CD4-positive, alpha-beta memory T cell (primary cell): ENCODE data around the gene DPPA4. TPM values are rescaled to one million over a fixed set of nuclear protein-coding genes. Genes with fewer than 3 reads are reported as not detected.

Source experiments
- CTCF ChIA-PET: fragments of 350-600 bp; sonication (Branson Sonifier 250); formaldehyde crosslinking; loops from one replicate; lab custom pipeline; 2021; ENCODE audit warnings: inconsistent platforms; ENCODE audit not compliant: partially characterized antibody; lab: Charles Lee
- POLR2A ChIA-PET: fragments of 350-600 bp; sonication (Branson Sonifier 250); formaldehyde crosslinking; loops from one replicate; lab custom pipeline; 2021; ENCODE audit not compliant: partially characterized antibody; lab: Charles Lee
- DNase-seq, 5 donors: peaks; one replicate each; pipeline versions ENCODE4 v3.0.0 to v3.0.0-alpha.2; 2020 to 2022; ENCODE audit warnings: mixed read lengths in 1 of 5
- H3K27ac ChIP-seq: one replicate; pipeline ENCODE4 v1.7.0; 2013; ENCODE audit warnings: low read depth, low read length
- H3K27me3 ChIP-seq: 2 replicates; pipeline ENCODE4 v1.7.0; 2013; ENCODE audit warnings: mild to moderate bottlenecking, low read length, moderate library complexity; ENCODE audit not compliant: insufficient read depth
- H3K36me3 ChIP-seq: 2 replicates; pipeline ENCODE4 v1.7.0; 2013; ENCODE audit warnings: mild to moderate bottlenecking, low read length, moderate library complexity; ENCODE audit not compliant: insufficient read depth
- H3K4me1 ChIP-seq: 2 replicates; pipeline ENCODE4 v1.7.0; 2013; ENCODE audit warnings: mild to moderate bottlenecking, low read length, moderate library complexity; ENCODE audit not compliant: insufficient read depth
- H3K4me3 ChIP-seq, 2 donors: one replicate each; pipeline ENCODE4 v1.7.0; 2013; ENCODE audit warnings: low read length in 2 of 2, mild to moderate bottlenecking in 1 of 2
- H3K9me3 ChIP-seq, 2 donors: one replicate each; pipeline ENCODE4 v1.7.0; 2013; ENCODE audit warnings: low read length in 2 of 2, control low read depth in 1 of 2; ENCODE audit not compliant: control insufficient read depth in 1 of 2
- H3K27ac Mint-ChIP-seq, 7 donors: one replicate each; pipeline ENCODE4 v1.8.0; 2020 to 2021; ENCODE audit warnings: mixed read lengths in 7 of 7, mild to moderate bottlenecking in 6 of 7, inconsistent platforms in 3 of 7, moderate library complexity in 3 of 7
- H3K27me3 Mint-ChIP-seq, 2 donors: one replicate each; pipeline ENCODE4 v1.8.0; 2020 to 2021; ENCODE audit warnings: mixed read lengths in 2 of 2
- H3K36me3 Mint-ChIP-seq, 2 donors: one replicate each; pipeline ENCODE4 v1.8.0; 2020 to 2021; ENCODE audit warnings: mixed read lengths in 2 of 2, inconsistent platforms in 1 of 2, mild to moderate bottlenecking in 1 of 2
- H3K4me1 Mint-ChIP-seq, 4 donors: one replicate each; pipeline ENCODE4 v1.8.0; 2020 to 2021; ENCODE audit warnings: mixed read lengths in 4 of 4, mild to moderate bottlenecking in 1 of 4
- H3K4me3 Mint-ChIP-seq, 8 donors: one replicate each; pipeline ENCODE4 v1.8.0; 2020 to 2021; ENCODE audit warnings: mixed read lengths in 8 of 8, mild to moderate bottlenecking in 7 of 8, moderate library complexity in 6 of 8, inconsistent platforms in 3 of 8
- H3K9me3 Mint-ChIP-seq, 8 donors: one replicate each; pipeline ENCODE4 v1.8.0; 2020 to 2021; ENCODE audit warnings: mixed read lengths in 8 of 8, mild to moderate bottlenecking in 5 of 8, inconsistent platforms in 3 of 8, moderate library complexity in 1 of 8
- intact Hi-C: fragments of 100-400 bp; cut with micrococcal nuclease; formaldehyde crosslinking; loops from one replicate; pipeline ENCODE4 v1.15.1; 2023
- polyA plus RNA-seq, 2 donors: library from polyadenylated mRNA; unstranded; fragments of 300-500 nt; fragmentation: Illumina TruSeq; gene quantifications; one replicate each; pipeline ENCODE4 v1.2.3, GENCODE V29; 2021
- total RNA-seq, 2 experiments: library from RNA; stranded (reverse); gene quantifications; one replicate each; pipeline ENCODE4 v1.2.3, GENCODE V29; 2021

The DPPA4 gene
- total and polyA plus RNA-seq, 4 experiments from 2014 or later: not detected

GRCh38 chr3:109338322-109338721, 976 bp upstream of the DPPA4 start:
- no peaks in the 10 kb centered on the region for H3K36me3 Mint-ChIP-seq
- Histone ChIP-seq H3K27ac (no peak overlapping the region), H3K36me3 (no peaks in the 10 kb centered on the region), H3K27me3 (no peaks in the 10 kb centered on the region), H3K9me3 (no peaks in the 10 kb centered on the region), H3K4me1 (peaks cover 3% of the 10 kb centered on the region), H3K4me3 (no peak overlapping the region)
- peaks cover 0 to 1% (median 0%) of the 10 kb centered on the region in 8 donors for H3K9me3 Mint-ChIP-seq
- no peak overlapping the region for H3K27ac Mint-ChIP-seq
- DNase-seq: no peak
- peaks cover 11 to 21% of the 10 kb centered on the region in 2 donors for H3K27me3 Mint-ChIP-seq
- CTCF ChIA-PET: no interaction called here
- H3K4me1 Mint-ChIP-seq: peaks cover 4 to 16% (median 11%) of the 10 kb centered on the region in 4 donors
- no peak overlapping the region for H3K4me3 Mint-ChIP-seq
- POLR2A ChIA-PET: no interaction called here
- intact Hi-C loops: no loop called here

- peaks cover 3% of the 10 kb centered on the region for H3K4me1 ChIP-seq
- ChIA-PET CTCF (no interaction called here), POLR2A (no interaction called here)
- no peaks in the 10 kb centered on the region for H3K9me3 Mint-ChIP-seq
- no peaks in the 10 kb centered on the region for H3K36me3 ChIP-seq
- peak overlapping the region in 1 of 7 donors; percentile 28 for H3K27ac Mint-ChIP-seq
- no peak overlapping the region for H3K27ac ChIP-seq
- H3K27me3 Mint-ChIP-seq: peaks cover 11 to 25% of the 10 kb centered on the region in 2 donors
- peaks cover 4 to 16% (median 11%) of the 10 kb centered on the region in 4 donors for H3K4me1 Mint-ChIP-seq
- H3K4me3 Mint-ChIP-seq: peak overlapping the region; percentile 0 to 80 (median 72)
- no peak for DNase-seq
- H3K4me3 ChIP-seq: no peak overlapping the region
- no peaks in the 10 kb centered on the region for H3K36me3 Mint-ChIP-seq
- no peaks in the 10 kb centered on the region for H3K27me3 ChIP-seq
- no peaks in the 10 kb centered on the region for H3K9me3 ChIP-seq
- intact Hi-C loops: no loop called here
Observed at GRCh38 chr3:109336291-109336861, 970 bp downstream of the DPPA4 start.

- Histone ChIP-seq H3K4me1 (peaks cover 3% of the 10 kb centered on the region), H3K27ac (no peak overlapping the region), H3K9me3 (no peaks in the 10 kb centered on the region), H3K36me3 (no peaks in the 10 kb centered on the region), H3K4me3 (no peak overlapping the region), H3K27me3 (no peaks in the 10 kb centered on the region)
- peaks cover 11 to 25% of the 10 kb centered on the region in 2 donors for H3K27me3 Mint-ChIP-seq
- peaks cover 4 to 16% (median 11%) of the 10 kb centered on the region in 4 donors for H3K4me1 Mint-ChIP-seq
- ChIA-PET CTCF (no interaction called here), POLR2A (no interaction called here)
- H3K9me3 Mint-ChIP-seq: no peaks in the 10 kb centered on the region
- no peak overlapping the region for H3K4me3 Mint-ChIP-seq
- H3K27ac Mint-ChIP-seq: peak overlapping the region in 1 of 7 donors; percentile 17
- no peak for DNase-seq
- intact Hi-C loops: no loop called here
- H3K36me3 Mint-ChIP-seq: no peaks in the 10 kb centered on the region
Observed at GRCh38 chr3:109334572-109334971, 2.8 kb downstream of the DPPA4 start.

- Histone ChIP-seq H3K27me3 (no peaks in the 10 kb centered on the region), H3K4me1 (peaks cover 3% of the 10 kb centered on the region), H3K4me3 (no peak overlapping the region), H3K27ac (no peak overlapping the region), H3K9me3 (no peaks in the 10 kb centered on the region), H3K36me3 (no peaks in the 10 kb centered on the region)
- H3K4me1 Mint-ChIP-seq: peaks cover 3 to 5% (median 5%) of the 10 kb centered on the region in 4 donors
- intact Hi-C loops: no loop called here
- peaks cover 5 to 16% of the 10 kb centered on the region in 2 donors for H3K27me3 Mint-ChIP-seq
- no peak overlapping the region for H3K4me3 Mint-ChIP-seq
- no peak overlapping the region for H3K27ac Mint-ChIP-seq
- no peaks in the 10 kb centered on the region for H3K36me3 Mint-ChIP-seq
- no peaks in the 10 kb centered on the region for H3K9me3 Mint-ChIP-seq
- DNase-seq: no peak
- ChIA-PET POLR2A (no interaction called here), CTCF (no interaction called here)
Observed at GRCh38 chr3:109331692-109332091, 5.7 kb downstream of the DPPA4 start.

- Histone ChIP-seq H3K36me3 (no peaks in the 10 kb centered on the region), H3K27me3 (no peaks in the 10 kb centered on the region), H3K4me1 (no peaks in the 10 kb centered on the region), H3K9me3 (no peaks in the 10 kb centered on the region), H3K27ac (no peak overlapping the region), H3K4me3 (no peak overlapping the region)
- ChIA-PET POLR2A (no interaction called here), CTCF (no interaction called here)
- Mint-ChIP-seq H3K9me3 (no peaks in the 10 kb centered on the region), H3K27me3 (peaks cover 3 to 10% of the 10 kb centered on the region in 2 donors), H3K4me3 (no peak overlapping the region), H3K36me3 (no peaks in the 10 kb centered on the region), H3K27ac (no peak overlapping the region), H3K4me1 (peaks cover 0 to 1% (median 0%) of the 10 kb centered on the region in 4 donors)
- intact Hi-C loops: no loop called here
- no peak for DNase-seq
Observed at GRCh38 chr3:109330405-109330804, 6.9 kb downstream of the DPPA4 start.

- Histone ChIP-seq H3K27ac (no peak overlapping the region), H3K4me3 (no peak overlapping the region), H3K36me3 (no peaks in the 10 kb centered on the region), H3K27me3 (no peaks in the 10 kb centered on the region), H3K4me1 (no peaks in the 10 kb centered on the region), H3K9me3 (no peaks in the 10 kb centered on the region)
- CTCF ChIA-PET: no interaction called here
- Mint-ChIP-seq H3K36me3 (no peaks in the 10 kb centered on the region), H3K27me3 (peaks cover 1 to 4% of the 10 kb centered on the region in 2 donors), H3K4me1 (no peaks in the 10 kb centered on the region), H3K27ac (no peak overlapping the region), H3K9me3 (no peaks in the 10 kb centered on the region), H3K4me3 (no peak overlapping the region)
- no peak for DNase-seq
- intact Hi-C loops: no loop called here
- POLR2A ChIA-PET: no interaction called here
Observed at GRCh38 chr3:109328202-109328601, 9.1 kb downstream of the DPPA4 start.

- H3K27me3 Mint-ChIP-seq: peaks cover 0 to 1% of the 10 kb centered on the region in 2 donors
- peaks cover 0 to 2% (median 0%) of the 10 kb centered on the region in 8 donors for H3K9me3 Mint-ChIP-seq
- H3K4me3 Mint-ChIP-seq: no peak overlapping the region
- no peak for DNase-seq
- no peaks in the 10 kb centered on the region for H3K4me1 ChIP-seq
- H3K27me3 ChIP-seq: no peaks in the 10 kb centered on the region
- POLR2A ChIA-PET: no interaction called here
- no peaks in the 10 kb centered on the region for H3K9me3 ChIP-seq
- no peaks in the 10 kb centered on the region for H3K4me1 Mint-ChIP-seq
- no peak overlapping the region for H3K27ac Mint-ChIP-seq
- intact Hi-C loops: no loop called here
- no peaks in the 10 kb centered on the region for H3K36me3 ChIP-seq
- no peak overlapping the region for H3K4me3 ChIP-seq
- H3K36me3 Mint-ChIP-seq: no peaks in the 10 kb centered on the region
- CTCF ChIA-PET: no interaction called here
- H3K27ac ChIP-seq: no peak overlapping the region
Observed at GRCh38 chr3:109325657-109326056, 11.7 kb downstream of the DPPA4 start.
